ENCODE data around the gene SYT7.
A peak's percentile ranks its signal among the peaks of the same experiment; 100 is the strongest.

SYT7 gene

DNA sequence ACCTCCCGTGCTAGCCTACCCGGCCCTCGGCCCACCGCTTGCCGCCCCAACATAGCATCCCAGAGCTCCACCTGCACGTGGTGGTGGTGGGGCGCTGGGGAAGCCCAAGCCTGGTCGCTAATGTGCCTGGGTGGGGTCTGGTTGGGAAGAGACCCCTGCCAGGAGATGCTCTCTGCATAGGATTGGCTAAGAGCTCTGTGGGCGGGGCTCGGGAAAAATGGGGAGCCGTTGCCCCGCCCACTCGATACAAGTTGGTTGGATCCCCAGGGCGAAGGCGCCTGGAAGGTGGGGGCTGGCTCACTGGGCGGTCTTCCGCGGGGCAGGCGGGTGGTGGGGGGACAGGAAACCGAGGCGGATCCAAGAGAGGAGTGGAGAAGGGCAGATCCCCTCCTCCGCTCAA lies 64.7 kb downstream of the SYT7 start:
- DNase-seq (ENCODE audit: low spot score): no peak

DNA sequence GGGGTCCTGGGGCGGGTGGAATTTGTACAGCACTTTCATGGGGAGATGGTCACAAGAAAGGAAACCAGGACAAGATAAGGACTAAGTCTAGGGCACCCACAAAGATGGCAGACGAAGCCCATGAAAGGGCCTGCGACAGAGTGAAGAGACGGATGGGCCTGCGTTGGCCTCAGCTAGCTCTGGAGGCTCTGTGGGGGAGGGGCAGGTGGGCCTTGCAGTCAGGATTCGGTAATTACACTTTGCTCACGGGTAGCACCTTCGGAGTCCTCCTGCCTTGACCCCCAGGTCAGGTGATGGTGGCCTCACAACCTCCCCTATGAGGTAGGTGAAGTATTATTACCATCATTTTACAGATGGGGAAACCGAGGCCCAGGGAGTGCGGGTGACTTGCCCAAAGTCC lies 65.2 kb downstream of the SYT7 start:
- no peak for DNase-seq (ENCODE audit: low spot score)

DNA sequence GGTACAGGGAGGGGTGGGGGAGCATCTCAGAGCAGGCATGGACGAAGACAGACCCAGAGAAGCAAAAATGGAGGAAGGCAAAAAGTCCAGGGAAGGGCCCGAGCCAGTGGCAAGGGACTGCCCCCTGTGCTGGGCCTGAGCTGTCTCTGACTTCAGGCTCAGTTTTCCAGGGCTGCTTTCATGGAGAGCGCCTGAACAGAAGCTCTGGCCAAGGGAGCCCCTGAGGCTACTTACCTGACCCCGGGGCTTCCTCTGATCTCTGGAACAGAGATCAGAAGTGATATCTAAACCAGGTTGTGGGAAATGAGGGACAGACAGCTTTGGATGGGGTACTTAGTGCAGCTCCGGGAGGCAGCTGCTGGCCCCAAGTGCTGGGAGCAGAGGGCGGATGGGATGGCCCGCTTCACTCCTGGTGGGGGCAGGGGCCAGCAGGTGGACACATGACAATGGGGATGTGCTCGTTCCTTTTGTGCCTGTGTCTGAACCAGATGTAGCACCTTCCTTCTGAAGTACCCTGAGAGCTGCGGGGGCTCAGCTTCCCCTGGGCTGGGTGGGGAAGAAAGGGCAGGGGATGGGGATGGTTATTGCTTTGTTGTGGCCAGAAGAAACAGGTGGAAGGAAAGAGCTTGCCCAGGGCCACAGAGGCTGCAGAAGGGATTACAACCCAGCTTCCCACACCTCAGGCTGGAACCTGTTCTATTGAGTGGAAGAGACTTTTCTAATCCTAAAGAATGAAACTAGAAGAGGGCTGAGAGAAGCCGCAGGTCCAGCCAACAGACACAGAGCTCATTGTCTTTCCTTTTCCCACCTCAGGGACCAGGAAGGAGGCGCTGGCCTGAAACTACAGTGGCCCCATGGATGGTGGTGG lies 66.6 kb downstream of the SYT7 start:
- DNase-seq (ENCODE audit: low spot score): no peak

DNA sequence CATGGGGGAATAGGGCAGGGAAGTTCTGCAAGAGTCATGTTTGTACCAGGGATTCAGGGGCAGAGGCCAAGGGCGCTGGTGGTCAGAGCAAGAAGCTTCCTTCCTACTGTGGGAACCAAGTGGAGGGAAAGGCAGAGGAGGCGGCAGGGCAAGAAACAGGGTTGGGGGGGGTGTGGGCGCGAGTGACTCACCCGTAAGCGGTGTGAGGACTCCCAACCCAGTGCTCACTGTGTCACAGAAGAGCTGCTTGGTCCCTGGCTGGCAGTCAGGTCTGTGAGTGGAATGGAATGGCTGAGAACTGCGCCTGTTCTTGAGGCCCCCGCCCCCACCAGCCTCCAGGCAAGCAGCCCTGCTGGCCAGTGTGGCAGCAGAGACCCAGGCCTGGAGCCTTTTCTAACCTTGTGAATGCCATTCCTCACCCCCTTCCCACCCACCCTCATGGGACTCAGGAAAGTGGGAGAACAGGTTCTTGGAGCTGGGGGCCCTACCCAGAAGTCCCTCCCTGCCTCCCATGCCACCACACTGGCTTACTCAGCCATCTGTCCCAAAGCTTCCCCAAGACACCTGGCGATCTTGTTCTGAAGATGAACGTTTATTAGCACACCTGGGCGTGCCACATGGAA lies 67.6 kb downstream of the SYT7 start:
- no peak for DNase-seq (ENCODE audit: low spot score)

DNA sequence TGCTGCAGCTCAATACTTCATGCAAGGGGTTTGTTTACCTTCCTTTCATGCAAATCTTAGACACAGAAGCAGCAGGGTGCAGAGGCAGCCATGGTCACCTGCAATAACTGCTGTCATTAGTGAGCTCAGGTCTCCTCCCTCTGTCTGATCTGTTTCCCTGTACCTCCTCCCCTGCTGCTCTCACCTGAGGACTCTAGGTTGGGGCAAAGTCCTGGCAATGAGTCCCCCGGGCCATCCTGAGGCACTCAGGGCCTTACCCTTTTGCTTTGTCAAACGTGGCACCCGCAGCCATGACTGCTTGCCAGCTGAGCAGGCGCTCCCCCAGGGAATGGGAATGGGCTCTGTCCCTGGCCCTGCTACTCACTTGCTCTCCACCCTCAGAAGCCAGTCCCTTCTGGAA lies 68.4 kb downstream of the SYT7 start:
- no peak for DNase-seq (ENCODE audit: low spot score)

DNA sequence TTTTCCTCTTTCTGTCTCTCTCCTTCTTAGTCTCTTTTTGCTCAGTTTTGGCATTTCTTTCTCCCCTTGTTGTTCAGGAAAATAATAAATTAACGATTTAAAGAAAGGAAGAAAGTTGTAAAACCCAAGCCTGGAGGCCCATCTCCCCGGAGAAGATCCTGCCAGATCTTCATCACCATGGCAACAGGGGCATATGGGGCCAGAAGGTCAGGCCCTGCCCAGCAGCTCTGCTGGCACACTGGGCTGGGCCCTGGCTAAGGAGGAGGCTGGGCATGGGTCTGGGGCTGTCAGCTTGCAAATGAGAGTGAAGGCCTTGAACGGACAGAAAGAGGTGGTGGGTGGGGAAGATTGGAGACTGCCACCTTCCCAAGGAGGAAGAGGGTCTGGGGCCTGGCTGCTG lies 69.5 kb downstream of the SYT7 start:
- no peak for DNase-seq (ENCODE audit: low spot score)

DNA sequence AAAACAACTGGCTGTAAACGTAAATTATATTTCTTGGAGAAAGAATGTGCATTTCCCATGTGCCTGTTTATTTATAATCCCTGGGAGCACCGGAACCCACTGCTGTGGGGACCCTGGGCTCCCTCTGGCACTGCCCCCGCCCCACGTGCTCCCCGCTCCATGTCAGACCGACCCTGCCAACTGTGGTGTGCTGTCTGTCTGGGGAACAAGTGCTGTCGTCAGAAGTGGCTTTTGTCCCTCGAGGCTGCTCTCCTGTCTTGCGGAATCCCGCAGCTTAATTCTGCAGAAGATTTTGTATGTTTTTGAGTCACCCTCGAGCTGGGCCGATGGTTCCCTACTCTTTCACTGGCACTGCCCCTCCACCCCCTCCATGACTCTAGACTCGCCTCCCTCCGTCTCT lies 69.9 kb downstream of the SYT7 start:
- no peak for DNase-seq (ENCODE audit: low spot score)

DNA sequence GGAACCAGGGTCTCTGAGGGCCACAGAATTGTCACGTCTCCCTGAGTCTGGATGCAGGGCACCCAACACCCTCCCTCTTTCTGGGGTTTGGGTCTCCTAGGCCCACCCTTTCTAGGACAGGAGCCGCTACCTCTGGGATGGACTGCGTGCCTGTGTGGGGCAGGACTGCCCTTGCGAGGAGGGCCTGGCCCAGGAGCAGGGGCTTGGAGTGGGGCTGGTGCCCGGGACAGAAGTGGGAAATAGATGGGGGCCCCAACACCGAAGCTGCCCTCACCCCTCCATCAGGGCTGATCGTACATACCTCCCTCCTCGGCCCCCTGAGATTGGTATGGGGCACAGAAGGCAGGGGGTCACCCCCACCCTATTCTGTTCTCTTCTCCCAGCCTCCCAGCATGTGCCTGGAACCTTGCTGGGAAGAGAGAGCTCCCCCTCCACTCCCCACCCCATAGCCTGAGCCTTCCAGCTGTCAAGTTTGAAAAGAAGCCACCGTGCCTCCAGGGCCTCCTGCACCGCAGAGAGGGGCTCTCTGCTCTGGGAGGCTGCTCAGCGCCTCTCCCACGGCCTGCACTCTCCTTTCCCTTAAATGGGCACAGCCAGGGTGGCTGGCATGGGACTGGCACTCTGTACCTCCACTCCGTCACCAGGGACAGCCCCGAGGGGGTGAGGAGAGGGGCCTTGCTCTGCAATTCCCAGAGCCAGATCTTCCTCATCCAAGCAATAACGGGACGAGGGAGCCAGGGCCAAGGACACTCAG lies 70.5 kb downstream of the SYT7 start:
- no peak for DNase-seq (ENCODE audit: low spot score)

DNA sequence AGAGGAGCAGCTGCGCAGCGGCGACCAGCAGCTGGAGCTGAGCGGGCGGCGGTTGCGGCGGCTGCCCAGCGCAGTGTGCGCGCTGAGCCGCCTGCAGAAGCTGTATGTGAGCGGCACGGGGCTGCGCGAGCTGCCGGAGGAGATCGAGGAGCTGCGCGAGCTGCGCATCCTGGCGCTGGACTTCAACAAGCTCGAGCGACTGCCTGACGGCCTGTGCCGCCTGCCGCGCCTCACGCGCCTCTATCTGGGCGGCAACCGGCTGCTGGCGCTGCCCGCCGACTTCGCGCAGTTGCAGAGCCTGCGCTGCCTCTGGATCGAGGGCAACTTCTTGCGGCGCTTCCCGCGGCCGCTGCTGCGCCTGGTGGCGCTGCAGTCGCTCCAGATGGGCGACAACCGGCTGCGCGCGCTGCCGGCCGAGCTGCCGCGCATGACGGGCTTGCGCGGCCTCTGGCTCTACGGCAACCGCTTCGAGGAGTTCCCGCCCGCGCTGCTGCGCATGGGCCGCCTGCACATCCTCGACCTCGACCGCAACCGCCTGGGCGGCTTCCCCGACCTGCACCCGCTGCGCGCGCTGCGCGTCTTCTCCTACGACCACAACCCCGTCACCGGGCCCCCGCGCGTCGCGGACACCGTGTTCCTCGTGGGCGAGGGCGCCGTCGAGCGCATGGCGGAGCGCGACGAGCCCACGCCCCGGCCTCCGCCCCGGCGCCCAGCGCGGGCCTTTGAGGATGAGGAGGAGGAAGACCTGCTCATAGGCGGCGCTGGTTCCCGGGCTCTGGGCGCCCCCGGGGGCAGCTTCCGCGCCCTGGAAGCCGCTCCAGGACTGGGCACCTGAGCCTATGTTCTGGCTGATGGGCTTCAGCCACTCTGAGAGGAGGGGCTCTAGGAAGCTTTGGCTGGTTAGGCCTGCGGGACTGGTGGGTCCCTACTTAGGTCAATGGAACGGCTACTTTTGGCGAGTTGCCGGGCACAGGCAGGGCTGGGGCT lies 71.5 kb downstream of the SYT7 start:
- peak; percentile 89 for DNase-seq (ENCODE audit: low spot score)

DNA sequence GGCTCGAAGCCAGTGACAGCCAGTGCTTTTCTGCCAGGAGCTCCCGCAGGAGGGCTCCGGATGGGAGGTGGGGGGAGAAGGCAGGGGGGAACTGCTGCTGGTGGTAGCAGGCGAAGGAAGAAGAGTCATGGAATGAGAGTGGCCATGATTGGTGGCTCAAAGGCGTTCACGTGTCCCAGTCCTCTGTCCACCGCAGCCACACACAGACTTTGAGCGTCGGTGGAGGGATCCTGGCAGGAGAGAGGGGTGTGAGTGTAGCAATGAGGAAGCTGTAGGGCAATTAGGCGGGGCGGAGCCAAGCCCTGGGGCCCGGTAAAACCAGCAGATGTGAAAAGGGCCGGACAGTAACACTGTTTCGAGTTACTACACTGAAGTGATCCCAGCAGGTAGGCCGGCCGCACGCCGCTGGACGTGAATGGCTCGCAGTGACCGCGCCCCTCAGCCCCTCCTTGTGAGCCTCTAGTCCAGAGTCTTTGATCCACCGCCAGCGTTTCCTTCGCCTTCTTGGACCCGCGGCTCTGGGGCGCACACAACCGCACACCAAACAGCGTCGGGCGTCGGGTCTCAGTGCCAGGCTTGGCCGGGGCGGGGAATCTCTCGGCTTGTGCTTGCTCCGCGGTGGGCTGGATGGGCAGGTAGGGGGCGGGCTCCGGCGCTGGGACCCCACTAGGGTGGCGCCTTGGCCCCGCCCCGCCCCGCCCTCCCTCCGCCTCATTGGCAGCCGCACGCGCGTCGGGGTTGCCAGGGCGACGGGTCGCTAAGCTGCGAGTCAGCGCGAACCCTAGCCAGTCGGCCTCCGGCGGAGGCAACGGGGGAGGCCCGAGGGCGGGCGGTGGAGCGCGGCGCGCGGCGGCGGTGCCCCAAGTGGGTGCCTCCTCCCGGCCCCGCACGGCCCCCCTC lies 72.7 kb downstream of the SYT7 start, which contains the start of gene LRRC10B:
LRRC10B (plus strand) TSS at position 788 of the 900 bp plus-strand sequence. CDS start 250 bp downstream, outside the sequence.
- DNase-seq (ENCODE audit: low spot score): no peak

DNA sequence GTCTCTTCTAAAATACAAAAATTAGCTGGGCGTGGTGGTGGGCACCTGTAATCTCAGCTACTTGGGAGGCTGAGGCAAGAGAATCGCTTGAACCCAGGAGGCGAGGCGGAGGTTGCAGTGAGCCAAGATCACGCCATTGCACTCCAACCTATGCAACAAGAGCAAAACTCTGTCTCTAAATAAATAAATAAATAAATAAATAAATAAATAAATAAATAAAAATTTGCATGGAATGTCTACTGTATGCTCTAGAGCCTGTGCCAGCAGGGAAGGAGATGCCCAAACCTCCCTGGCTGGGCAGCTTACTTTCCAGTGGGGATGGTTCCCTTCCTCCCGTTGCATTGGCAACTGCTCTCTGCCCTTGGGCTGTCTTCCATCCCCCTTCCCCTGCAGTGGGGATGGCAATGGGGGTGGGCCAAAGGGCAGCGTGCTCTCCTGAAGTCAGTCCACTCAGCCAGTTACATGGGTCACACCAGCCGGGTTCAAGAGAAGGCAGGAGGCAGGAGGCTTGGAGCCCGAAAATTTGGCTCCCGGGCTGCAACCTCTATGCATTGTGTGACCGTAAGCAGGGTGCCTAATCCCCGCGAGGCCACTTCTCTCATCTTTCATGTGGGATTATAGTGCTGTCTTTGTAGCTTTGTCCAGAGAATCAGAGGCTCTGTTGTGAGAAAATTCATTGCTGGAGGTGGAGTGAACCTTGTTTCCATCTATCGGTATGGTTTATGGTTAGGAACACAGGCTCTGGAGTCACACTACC lies 73.7 kb downstream of the SYT7 start:
- DNase-seq (ENCODE audit: low spot score): no peak

DNA sequence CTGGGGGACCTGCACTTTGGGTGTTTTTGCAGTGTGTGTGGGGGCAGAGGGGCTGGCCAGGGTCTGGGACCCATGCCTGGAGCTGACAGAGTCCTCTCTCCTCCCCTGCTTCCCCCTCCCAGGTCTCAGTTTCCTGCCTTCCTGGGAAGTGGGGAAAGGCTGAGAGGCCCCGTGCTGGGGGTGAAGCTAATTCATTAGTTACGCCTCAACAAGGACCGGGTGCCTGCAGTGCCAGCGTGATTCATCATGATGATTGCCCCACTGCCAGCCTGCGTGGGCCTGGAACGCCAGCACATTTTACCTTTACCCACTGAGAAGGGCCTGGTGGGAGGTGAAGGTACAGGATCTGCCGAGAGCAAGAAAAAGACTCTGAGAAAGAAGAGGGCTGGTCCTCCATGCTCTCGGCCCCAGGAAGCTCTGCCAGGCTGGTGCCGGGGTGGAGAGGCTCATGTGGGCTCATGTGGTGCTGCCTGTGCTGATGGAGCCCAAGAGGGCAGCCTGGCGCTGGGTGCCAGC lies 75.2 kb downstream of the SYT7 start:
- DNase-seq (ENCODE audit: low spot score): no peak

DNA sequence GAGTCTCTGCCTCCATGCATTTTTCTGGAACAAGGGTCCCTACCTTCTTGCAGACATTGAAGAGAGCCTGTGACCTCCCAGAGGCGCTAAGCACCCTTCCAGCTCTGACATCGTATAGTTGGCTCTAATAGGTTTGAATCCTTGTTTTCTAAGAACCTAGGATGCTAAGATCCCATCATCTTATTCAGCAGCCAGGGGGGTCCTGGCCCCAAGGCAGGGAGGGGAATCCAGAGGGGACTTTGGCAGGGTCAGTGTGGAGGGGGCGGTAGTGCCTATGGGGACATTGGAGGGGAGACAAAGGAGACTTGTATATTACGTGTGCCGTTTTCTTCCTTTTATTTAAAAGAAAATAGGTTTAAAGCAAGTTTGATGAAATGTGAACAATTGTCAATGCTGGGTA lies 75.8 kb downstream of the SYT7 start:
- no peak for DNase-seq (ENCODE audit: low spot score)

DNA sequence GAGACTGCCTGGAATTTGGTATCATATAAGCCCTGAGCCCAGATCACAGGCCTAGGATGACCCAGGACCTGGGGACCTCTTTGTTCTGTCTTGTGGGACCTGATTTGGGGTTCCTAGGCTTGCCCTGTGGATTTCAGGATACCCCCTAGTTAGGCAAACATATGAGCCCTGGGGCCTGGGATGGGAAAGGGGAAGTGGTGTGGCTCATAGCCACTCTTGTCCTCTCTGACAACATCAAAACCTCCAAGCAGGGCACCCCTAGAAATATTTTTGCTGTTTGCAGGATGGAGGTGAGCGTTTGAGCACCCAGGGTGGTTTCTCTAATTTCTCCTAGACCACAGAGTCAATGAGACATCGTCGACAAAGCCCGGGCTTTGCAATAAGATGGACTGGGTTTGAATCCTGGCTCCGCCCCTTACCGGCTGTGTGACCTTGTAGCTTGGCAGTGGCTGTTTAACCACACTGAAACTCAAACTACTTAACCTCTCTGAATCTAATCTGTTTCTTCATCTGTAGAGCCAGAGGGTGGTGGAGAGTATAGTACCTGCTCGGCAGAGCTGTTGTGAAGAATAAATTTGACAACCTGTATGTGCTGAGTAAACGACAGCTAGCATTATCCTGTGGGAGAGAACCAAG lies 77.6 kb downstream of the SYT7 start:
- DNase-seq (ENCODE audit: low spot score): no peak

DNA sequence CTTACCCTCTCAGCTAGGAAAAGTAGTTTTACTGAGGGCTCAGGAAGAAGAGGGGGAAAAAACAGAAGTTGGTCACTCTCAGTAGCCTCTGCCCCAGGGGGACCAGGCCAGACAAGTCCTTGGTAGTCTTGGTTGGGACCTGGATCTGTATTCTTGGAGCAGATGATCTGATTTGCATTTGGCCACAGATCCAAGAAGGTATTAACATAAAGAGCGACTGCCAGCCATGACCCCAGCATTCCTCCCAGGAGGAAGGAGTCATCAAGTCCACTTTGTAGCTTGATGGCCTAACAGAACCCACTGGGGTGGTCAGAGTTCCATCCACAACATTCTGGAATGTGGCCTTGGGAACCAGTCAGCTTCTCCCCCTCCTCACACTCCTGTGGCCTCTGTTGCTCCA lies 78.4 kb downstream of the SYT7 start:
- DNase-seq (ENCODE audit: low spot score): no peak

DNA sequence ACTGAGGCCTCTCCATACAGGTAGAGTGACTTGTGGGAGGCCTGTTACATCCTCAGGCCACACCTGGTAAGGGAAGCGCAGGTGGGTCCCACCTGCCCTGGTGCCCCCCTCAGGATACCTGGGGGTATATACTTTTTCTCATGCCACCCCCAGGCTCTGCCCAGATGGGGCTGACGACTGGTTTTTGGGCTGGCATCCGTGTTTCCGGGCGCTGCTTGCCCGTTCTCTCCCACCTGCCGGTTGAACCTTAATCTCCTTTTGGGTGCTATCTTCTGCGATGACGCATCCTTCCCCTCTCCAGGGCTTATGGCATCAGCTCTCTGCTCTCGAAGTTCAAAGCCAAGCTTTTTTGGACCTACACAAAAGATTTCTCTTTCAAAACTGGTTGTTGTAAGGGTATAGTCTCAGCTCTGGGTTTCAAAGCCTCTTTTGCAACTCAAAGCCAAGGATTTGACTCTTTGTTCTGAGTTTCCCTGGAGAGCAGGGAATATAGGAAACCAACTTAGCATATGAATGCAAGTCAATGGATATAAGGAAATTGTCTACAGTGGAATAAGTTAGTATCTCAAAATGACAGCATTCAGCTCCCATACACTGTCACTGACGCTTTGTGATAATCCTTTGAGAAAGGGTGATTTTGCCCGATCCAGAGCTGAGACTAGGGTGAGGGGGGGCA lies 80.9 kb downstream of the SYT7 start:
- no peak for DNase-seq (ENCODE audit: low spot score)

DNA sequence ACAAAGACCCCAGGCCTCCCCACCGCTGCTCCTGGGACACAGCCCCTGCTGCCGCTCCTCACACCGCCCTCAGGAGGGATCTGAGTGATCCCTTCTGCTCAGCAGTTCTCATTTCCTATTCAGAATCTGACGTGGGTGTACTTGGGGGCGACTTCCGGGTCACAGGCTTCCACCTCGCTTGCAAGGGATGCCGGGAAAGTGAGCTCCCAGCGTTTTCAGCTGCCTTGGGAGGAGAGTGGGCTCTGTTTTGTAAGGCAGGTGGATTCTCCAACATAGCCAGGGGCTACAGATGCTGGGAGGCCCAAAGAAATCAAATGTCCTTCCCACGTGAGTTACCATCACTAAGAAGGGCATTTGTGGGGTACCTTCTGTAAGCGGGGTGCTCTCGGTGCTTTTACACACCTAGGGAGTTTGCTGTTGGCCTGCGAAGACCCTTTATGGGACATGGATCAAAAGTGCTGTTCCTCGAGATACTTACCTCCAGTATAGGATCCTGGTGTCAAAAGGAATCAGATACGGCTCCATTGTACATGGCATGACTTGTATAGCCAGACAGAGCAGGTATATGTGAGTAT lies 82.0 kb downstream of the SYT7 start:
- no peak for DNase-seq (ENCODE audit: low spot score)

DNA sequence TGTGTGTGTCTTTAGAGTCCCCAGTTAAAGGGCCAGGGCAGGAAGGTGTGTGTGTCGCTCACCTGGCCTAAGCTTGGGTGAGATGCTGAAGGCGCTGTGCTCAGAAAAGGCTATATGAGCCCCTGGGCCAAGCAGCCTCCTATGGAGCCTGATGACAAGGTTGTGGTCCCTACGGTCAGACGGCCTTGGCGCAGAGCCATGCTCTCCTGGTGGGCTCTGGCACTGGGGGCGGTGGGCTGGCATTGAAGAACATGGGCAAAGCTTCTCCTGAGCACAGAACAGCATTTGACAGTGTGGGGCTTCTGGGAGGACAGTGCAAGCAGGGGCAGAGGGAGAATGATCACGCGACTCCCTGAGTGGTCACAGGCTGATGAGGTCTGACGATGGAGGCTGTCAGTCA lies 83.0 kb downstream of the SYT7 start:
- DNase-seq (ENCODE audit: low spot score): no peak
